ENCODE measurements around the gene GRM7.

GRCh38 chr3:7610634-7611033, 749.7 kb downstream of the GRM7 start:
- TF ChIP-seq GATA2 (IDR thresholded peaks at IDR 0.05; ENCODE audit: low read depth, low read length) (no peak), GATA3 (IDR thresholded peaks at IDR 0.05; ENCODE audit: low read depth, low read length) (no peak)

Data from SH-SY5Y (cell line).